K562 (cell line): Measurements from ENCODE around the gene CACNA1E. TPM values are rescaled to one million over a fixed set of nuclear protein-coding genes. Genes with fewer than 3 reads are reported as not detected.

ENCODE experiments used
- CBX1 ChIP-seq: sonication (generic); IDR thresholded peaks from 2 replicates; pipeline ENCODE4 v1.6.1; 2016; ENCODE audit warnings: antibody characterized with exemption, low read depth, mild to moderate bottlenecking
- polyA plus RNA-seq, 8 experiments: library from polyadenylated mRNA; depleted of rRNA in 4 of 8; stranded (reverse) in 5 of 8; unstranded in 3 of 8; fragments of >200 nt; fragmentation: Nextera tagmentation in 2 of 8; fragmentation: Illumina TruSeq in 1 of 8; extraction: Ambion mirVana in 2 of 8; extraction: Trizol in 1 of 8; gene quantifications; 2 replicates each; pipeline versions ENCODE4 v1.2.1 to v1.2.3, GENCODE V29; 2011 to 2014; ENCODE audit warnings: inconsistent platforms in 1 of 8, missing spikeins in 1 of 8
- small RNA-seq: library from RNA; depleted of rRNA; stranded (forward); fragments of <200 nt; gene quantifications from one replicate; pipeline ENCODE3, GENCODE V24; 2014
- total RNA-seq, 7 experiments: library from RNA; depleted of rRNA in 6 of 7; stranded (reverse); fragments of >200 nt in 6 of 7; fragmentation: Illumina TruSeq in 2 of 7; extraction: Trizol in 2 of 7; gene quantifications; 2 replicates each; pipeline versions ENCODE4 v1.2.1 to v1.2.3, GENCODE V29; 2011 to 2021; ENCODE audit warnings: low replicate concordance in 1 of 7

CACNA1E gene
- total and polyA plus RNA-seq, 9 of the 15 experiments (the other 6 are each of a cell fraction or from before 2014, with no cell fraction given): under 0.01 to 0.04 TPM; not detected in 7

DNA sequence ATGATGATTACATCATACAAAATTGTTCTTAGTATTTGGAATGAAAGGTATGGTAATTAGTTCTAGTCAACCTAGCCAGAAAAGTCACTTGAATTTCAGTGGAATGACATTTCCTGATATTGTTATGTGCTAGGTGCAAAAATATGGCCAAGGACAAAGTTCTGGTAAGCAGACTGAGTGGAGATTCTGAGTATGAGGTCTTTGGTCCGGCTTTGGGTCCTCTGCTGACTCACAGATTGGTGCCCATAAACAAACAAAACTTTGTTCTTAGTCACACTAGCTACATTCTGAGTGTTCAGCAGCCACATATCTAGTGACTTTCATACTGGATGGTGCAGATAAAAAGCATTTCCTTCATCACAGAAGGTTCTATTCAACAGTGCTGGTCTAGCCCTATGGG, 372.1 kb downstream of the CACNA1E start (continued):
- TF ChIP-seq CBX1: no peak
- TF ChIP-seq, all 486 proteins: peak for 2

Small RNAs within 50 kb of the gene (small RNA-seq; reads per million reads assigned to genes)
- gene RF00017 (not detected), gene RNA5SP70 (not detected)
